ENCODE data around the gene SHLD2. TPM values are rescaled to one million over a fixed set of nuclear protein-coding genes. Genes with fewer than 3 reads are reported as not detected.
"Not testable (repeated sequence)": the region's sequence is repeated elsewhere in the genome, so short reads cannot be mapped to it uniquely, and the experiment has no call there.

The SHLD2 gene
- total RNA-seq, 1 donor from 2014 or later = 22.4 TPM

DNA sequence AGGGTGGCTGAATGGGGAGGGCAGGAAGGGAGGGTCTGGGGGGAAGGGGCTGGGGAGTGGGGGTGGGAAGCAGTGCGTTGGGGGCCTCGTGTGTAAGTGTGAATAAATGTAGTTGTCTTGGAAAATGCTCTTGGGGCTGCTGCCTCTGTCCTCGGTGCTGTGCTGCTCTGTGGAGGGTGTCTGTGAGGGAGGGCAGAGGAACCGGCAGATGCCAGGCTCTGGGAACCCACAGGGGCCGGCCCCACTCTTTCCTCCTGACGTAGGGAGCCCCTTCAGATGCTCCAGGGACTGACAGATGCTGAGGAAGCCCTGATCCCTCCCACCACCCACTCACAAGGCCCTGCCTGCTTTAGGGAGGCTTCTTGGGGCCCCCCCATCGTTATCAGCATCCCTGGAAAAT is 139.8 kb downstream of the SHLD2 start:
- H3K4me3 Mint-ChIP-seq; DNase-seq (ENCODE audit: low spot score in 2 of 2, unreplicated experiment in 2 of 2); H3K36me3 Mint-ChIP-seq; H3K27me3 Mint-ChIP-seq (ENCODE audit: low read depth); H3K9me3 Mint-ChIP-seq; H3K27ac Mint-ChIP-seq; H3K4me1 Mint-ChIP-seq: not testable (repeated sequence)

- H3K4me3 Mint-ChIP-seq; DNase-seq (ENCODE audit: low spot score in 2 of 2, unreplicated experiment in 2 of 2); H3K36me3 Mint-ChIP-seq; H3K27me3 Mint-ChIP-seq (ENCODE audit: low read depth); H3K27ac Mint-ChIP-seq; H3K4me1 Mint-ChIP-seq; H3K9me3 Mint-ChIP-seq: not testable (repeated sequence)
Measured at GRCh38 chr10:87237244-87237643, 142.2 kb downstream of the SHLD2 start.

GRCh38 chr10:87239346-87239808 is 144.4 kb downstream of the SHLD2 start:
- not testable (repeated sequence) for H3K4me1 Mint-ChIP-seq; H3K36me3 Mint-ChIP-seq; DNase-seq (ENCODE audit: low spot score in 2 of 2, unreplicated experiment in 2 of 2); H3K9me3 Mint-ChIP-seq; H3K27ac Mint-ChIP-seq; H3K4me3 Mint-ChIP-seq; H3K27me3 Mint-ChIP-seq (ENCODE audit: low read depth)

Other genes starting within 250 kb of the SHLD2 start
- gene MMRN2, start 137.6 kb upstream of the SHLD2 start, total RNA-seq = 6.5 to 9.8 TPM (median 7.2 TPM) in 3 replicates
- gene SNCG, start 136.6 kb upstream of the SHLD2 start, total RNA-seq = 92.0 to 104 TPM (median 98.5 TPM) in 3 replicates
- gene ADIRF, start 126.7 kb upstream of the SHLD2 start, total RNA-seq = 0.29 TPM in 1 of 3 replicates, not detected in the others
- not detected in 3 replicates for gene FAM25A, start 74.9 kb upstream of the SHLD2 start, total RNA-seq
- gene GLUD1, start 363 bp upstream of the SHLD2 start, total RNA-seq = 50.9 to 53.3 TPM (median 52.3 TPM) in 3 replicates
- gene NUTM2A, start 130.2 kb downstream of the SHLD2 start, total RNA-seq = 3.1 to 3.4 TPM (median 3.2 TPM) in 3 replicates